H1 (cell line): ENCODE results near the gene CCDC12. TPM values are rescaled to one million over a fixed set of nuclear protein-coding genes. Genes with fewer than 3 reads are reported as not detected.

Experiments used
- CTCF ChIA-PET: fragments of 300-600 bp; sonication (Branson Sonifier 250); formaldehyde crosslinking; loops from one replicate; lab custom pipeline; 2021; ENCODE audit not compliant: partially characterized antibody; lab: Charles Lee
- POLR2A ChIA-PET: fragments of 300-600 bp; sonication (Branson Sonifier 250); formaldehyde crosslinking; loops from one replicate; lab custom pipeline; 2021; ENCODE audit warnings: inconsistent platforms; ENCODE audit not compliant: partially characterized antibody; lab: Charles Lee
- DNase-seq, 2 experiments: peaks; one replicate each; pipeline versions ENCODE4 v3.0.0 to v3.0.0-alpha.2; 2010 to 2022; ENCODE audit warnings: low spot score in 2 of 2, low read depth in 1 of 2, mixed read lengths in 1 of 2
- FAIRE-seq: peaks from 2 replicates; lab custom pipeline; 2011; peaks lifted over from hg19 to GRCh38; lab: Jason Lieb, UNC
- H2AFZ ChIP-seq: 2 replicates; pipeline ENCODE4 v1.8.1; 2012; ENCODE audit warnings: low read length, inconsistent platforms
- H2AK5ac ChIP-seq: 2 replicates; pipeline ENCODE4 v1.6.1; 2013; ENCODE audit warnings: low read depth, low read length
- H2BK120ac ChIP-seq: replicated peaks from 2 replicates; pipeline ENCODE3; 2013; ENCODE audit warnings: low read depth, low read length, inconsistent platforms
- H2BK12ac ChIP-seq: 2 replicates; pipeline ENCODE4 v1.6.1; 2013; ENCODE audit warnings: low read depth, low read length
- H2BK15ac ChIP-seq: 2 replicates; pipeline ENCODE4 v1.6.1; 2013; ENCODE audit warnings: low read length
- H2BK20ac ChIP-seq: 2 replicates; pipeline ENCODE4 v1.6.1; 2013; ENCODE audit warnings: low read length
- H2BK5ac ChIP-seq: 2 replicates; pipeline ENCODE4 v1.6.1; 2013; ENCODE audit warnings: low read depth, low read length
- H3K14ac ChIP-seq: 2 replicates; pipeline ENCODE4 v1.6.1; 2013; ENCODE audit warnings: inconsistent platforms; ENCODE audit not compliant: insufficient read length
- H3K18ac ChIP-seq: 2 replicates; pipeline ENCODE4 v1.6.1; 2013; ENCODE audit warnings: low read length; ENCODE audit errors: extremely low read depth
- H3K23ac ChIP-seq: 2 replicates; pipeline ENCODE4 v1.6.1; 2013; ENCODE audit warnings: inconsistent platforms; ENCODE audit not compliant: insufficient read length
- H3K23me2 ChIP-seq: 2 replicates; pipeline ENCODE4 v1.6.1; 2013; ENCODE audit warnings: low read depth, low read length
- H3K27ac ChIP-seq: 2 replicates; pipeline ENCODE4 v1.6.1; 2011; ENCODE audit warnings: low read depth, low read length, inconsistent platforms
- H3K27me3 ChIP-seq, 4 experiments: replicated peaks in 1 of 4; 1 replicate in 1 of 4; 2 replicates in 3 of 4; pipeline versions ENCODE4 v1.6.1 to v1.8.1; 2011 to 2013; ENCODE audit warnings: low read length in 3 of 4, mild to moderate bottlenecking in 3 of 4, inconsistent platforms in 2 of 4, mixed read lengths in 2 of 4, moderate library complexity in 1 of 4; ENCODE audit not compliant: control insufficient read depth in 3 of 4, insufficient read depth in 3 of 4; ENCODE audit errors: extremely low read depth in 1 of 4
- H3K36me3 ChIP-seq, 4 experiments: 2 replicates each; pipeline versions ENCODE4 v1.6.1 to v1.8.1; 2011 to 2013; ENCODE audit warnings: mild to moderate bottlenecking in 4 of 4, low read length in 3 of 4, moderate library complexity in 2 of 4, control low read depth in 1 of 4, inconsistent platforms in 1 of 4; ENCODE audit not compliant: insufficient read depth in 4 of 4, control insufficient read depth in 2 of 4
- H3K4ac ChIP-seq: replicated peaks from 2 replicates; pipeline ENCODE3; 2013; ENCODE audit warnings: low read length, low read depth, mixed read lengths, inconsistent platforms; ENCODE audit not compliant: insufficient read length
- H3K4me1 ChIP-seq, 4 experiments: replicated peaks in 1 of 4; 1 replicate in 1 of 4; 2 replicates in 3 of 4; pipeline versions ENCODE4 v1.6.1 to v1.8.1; 2011 to 2013; ENCODE audit warnings: low read length in 3 of 4, inconsistent platforms in 2 of 4, mixed read lengths in 1 of 4; ENCODE audit not compliant: insufficient read depth in 4 of 4, control insufficient read depth in 3 of 4
- H3K4me2 ChIP-seq, 2 experiments: 2 replicates each; pipeline versions ENCODE4 v1.6.1 to v1.8.1; 2011 to 2013; ENCODE audit warnings: low read depth in 2 of 2, low read length in 2 of 2, control low read depth in 1 of 2, inconsistent platforms in 1 of 2, mild to moderate bottlenecking in 1 of 2; ENCODE audit not compliant: insufficient read depth in 1 of 2
- H3K4me3 ChIP-seq, 4 experiments: fragments of 200-600, 300-600 bp in 1 of 4; sonication (generic), shearing (Covaris generic), sonication (Bioruptor Twin) in 1 of 4; 2 replicates each; pipeline versions ENCODE4 v1.5.1 to v1.8.1; 2011 to 2016; ENCODE audit warnings: low read length in 4 of 4, low read depth in 3 of 4, control low read depth in 2 of 4, inconsistent platforms in 2 of 4, mild to moderate bottlenecking in 2 of 4, mixed read lengths in 1 of 4, moderate library complexity in 1 of 4; ENCODE audit not compliant: insufficient read depth in 2 of 4; ENCODE audit errors: extremely low read depth in 1 of 4
- H3K56ac ChIP-seq: replicated peaks from 2 replicates; pipeline ENCODE3; 2013; ENCODE audit warnings: low read depth, mild to moderate bottlenecking, mixed read lengths, low read length, inconsistent platforms; ENCODE audit not compliant: insufficient read length
- H3K79me1 ChIP-seq: 2 replicates; pipeline ENCODE4 v1.6.1; 2013; ENCODE audit warnings: low read depth, low read length, control low read depth
- H3K79me2 ChIP-seq, 2 experiments: 2 replicates each; pipeline versions ENCODE4 v1.6.1 to v1.8.1; 2012 to 2013; ENCODE audit warnings: low read length in 2 of 2, mild to moderate bottlenecking in 2 of 2, inconsistent platforms in 1 of 2; ENCODE audit not compliant: insufficient read depth in 2 of 2, control insufficient read depth in 1 of 2
- H3K9ac ChIP-seq, 4 experiments: replicated peaks in 1 of 4; 1 replicate in 1 of 4; 2 replicates in 3 of 4; pipeline versions ENCODE4 v1.6.1 to v1.8.1; 2011 to 2013; ENCODE audit warnings: low read depth in 3 of 4, low read length in 3 of 4, control low read depth in 2 of 4, mild to moderate bottlenecking in 2 of 4, moderate library complexity in 2 of 4, inconsistent platforms in 1 of 4; ENCODE audit errors: extremely low read depth in 1 of 4
- H3K9me3 ChIP-seq, 2 experiments: 2 replicates each; pipeline versions ENCODE4 v1.6.1 to v1.8.1; 2012 to 2013; ENCODE audit warnings: mild to moderate bottlenecking in 2 of 2, moderate library complexity in 2 of 2, control low read depth in 1 of 2, inconsistent platforms in 1 of 2, low read depth in 1 of 2, low read length in 1 of 2, mixed read lengths in 1 of 2; ENCODE audit not compliant: insufficient read depth in 2 of 2
- H4K20me1 ChIP-seq, 2 experiments: replicated peaks in 1 of 2; 2 replicates each; pipeline versions ENCODE3 to v1.8.1; 2011 to 2013; ENCODE audit warnings: inconsistent platforms in 2 of 2, low read length in 2 of 2, mild to moderate bottlenecking in 1 of 2; ENCODE audit not compliant: insufficient read depth in 2 of 2, control insufficient read depth in 1 of 2
- H4K5ac ChIP-seq: 2 replicates; pipeline ENCODE4 v1.6.1; 2013; ENCODE audit warnings: low read length, low read depth, mixed read lengths, inconsistent platforms; ENCODE audit not compliant: insufficient read length
- H4K8ac ChIP-seq: 2 replicates; pipeline ENCODE4 v1.8.0; 2013; ENCODE audit warnings: mild to moderate bottlenecking, moderate library complexity, low read length, inconsistent platforms; ENCODE audit not compliant: insufficient read depth; ENCODE audit errors: extremely low read depth
- H4K91ac ChIP-seq: replicated peaks from 2 replicates; pipeline ENCODE3; 2013; ENCODE audit warnings: low read length, mixed read lengths, inconsistent platforms; ENCODE audit not compliant: insufficient read length
- BACH1 ChIP-seq: IDR thresholded peaks from 2 replicates; pipeline ENCODE4 v1.6.1; 2012; ENCODE audit warnings: low read length, improper control_type of control experiment
- BCL11A ChIP-seq, 2 experiments: IDR thresholded peaks; one replicate each; pipeline ENCODE4 v1.6.1; 2011; ENCODE audit warnings: low read depth in 2 of 2, low read length in 2 of 2, mild to moderate bottlenecking in 2 of 2
- BRCA1 ChIP-seq: IDR thresholded peaks from 2 replicates; pipeline ENCODE4 v1.6.1; 2012; ENCODE audit warnings: low read depth, low read length, improper control_type of control experiment
- CEBPB ChIP-seq: IDR thresholded peaks from 2 replicates; pipeline ENCODE4 v1.6.1; 2012; ENCODE audit warnings: low read depth, low read length
- EGR1 ChIP-seq: IDR thresholded peaks from 2 replicates; pipeline ENCODE4 v1.6.1; 2011; ENCODE audit warnings: low read depth, low read length, borderline replicate concordance
- FOSL1 ChIP-seq: IDR thresholded peaks from 2 replicates; pipeline ENCODE4 v1.6.1; 2011; ENCODE audit warnings: mild to moderate bottlenecking, low read depth, low read length, moderate library complexity; ENCODE audit not compliant: insufficient read depth
- GABPA ChIP-seq: IDR thresholded peaks from 2 replicates; pipeline ENCODE4 v1.6.1; 2011; ENCODE audit warnings: mild to moderate bottlenecking, low read length, moderate library complexity, borderline replicate concordance; ENCODE audit not compliant: insufficient read depth
- KDM5A ChIP-seq: fragments of 200-600 bp; IDR thresholded peaks from 2 replicates; pipeline ENCODE4 v1.7.1; 2012; ENCODE audit warnings: mild to moderate bottlenecking, low read length, inconsistent platforms, mixed read lengths
- MAFK ChIP-seq: IDR thresholded peaks from 2 replicates; pipeline ENCODE4 v1.6.1; 2012; ENCODE audit warnings: low read depth, mild to moderate bottlenecking, improper control_type of control experiment, low read length
- MAX ChIP-seq: IDR thresholded peaks from 2 replicates; pipeline ENCODE4 v1.6.1; 2012; ENCODE audit warnings: inconsistent platforms
- NANOG ChIP-seq: IDR thresholded peaks from 2 replicates; pipeline ENCODE4 v1.6.1; 2011; ENCODE audit warnings: low read length, low read depth, mild to moderate bottlenecking, inconsistent platforms; ENCODE audit not compliant: insufficient read depth, poor library complexity, severe bottlenecking
- NRF1 ChIP-seq: IDR thresholded peaks from 2 replicates; pipeline ENCODE4 v1.6.1; 2011; ENCODE audit warnings: mild to moderate bottlenecking, low read depth, low read length, improper control_type of control experiment
- SP1 ChIP-seq: IDR thresholded peaks from 2 replicates; pipeline ENCODE4 v1.6.1; 2011; ENCODE audit warnings: low read depth, low read length
- TCF12 ChIP-seq: IDR thresholded peaks from 2 replicates; pipeline ENCODE4 v1.6.1; 2011; ENCODE audit warnings: low read depth, mild to moderate bottlenecking, low read length
- ZNF274 ChIP-seq: IDR thresholded peaks from 2 replicates; pipeline ENCODE4 v1.7.0; 2012; ENCODE audit warnings: low read length, borderline replicate concordance; ENCODE audit errors: extremely low read depth
- WGBS, 2 experiments: shearing (Covaris generic) in 1 of 2; methylation state at CpG; one replicate each; pipeline versions ENCODE4 v1.1.6 to v1.1.7; 2013 to 2015; ENCODE audit warnings: low lambda C conversion rate in 2 of 2, mixed read lengths in 2 of 2, inconsistent platforms in 1 of 2, low coverage in 1 of 2, missing lambda C conversion rate in 1 of 2; ENCODE audit not compliant: insufficient replicate concordance in 2 of 2, insufficient coverage in 1 of 2, insufficient read length in 1 of 2; ENCODE audit errors: extremely low coverage in 1 of 2, missing lambda C conversion rate in 1 of 2; 5-methylcytosine and 5-hydroxymethylcytosine counted together
- polyA plus RNA-seq, 7 experiments: library from polyadenylated mRNA; depleted of rRNA in 3 of 7; stranded (reverse) in 5 of 7; unstranded in 2 of 7; fragments of >200 nt in 5 of 7; fragments of 200-250 nt in 2 of 7; gene quantifications; 1 replicate in 5 of 7; 2 replicates in 1 of 7; 4 replicates in 1 of 7; pipeline versions ENCODE4 v1.2.1 to v1.2.3, GENCODE V29; 2011 to 2013; ENCODE audit warnings: missing spikeins in 2 of 7, mixed read lengths in 2 of 7
- total RNA-seq: library from RNA; stranded (reverse); fragmentation: NEBNext Ultra II Directional; extraction: Animal tissue kit (Norgen Biotek cat#: 25700); gene quantifications from 2 replicates; pipeline ENCODE4 v1.2.1, GENCODE V29; 2021

Gene CCDC12
- total and polyA plus RNA-seq, 2 of the 8 experiments (the other 6 are each of a cell fraction or from before 2014, with no cell fraction given): 29.5 to 41.3 TPM

GRCh38 chr3:46890132-46890531 is 86.4 kb downstream of the CCDC12 start:
- FAIRE-seq (no peak), DNase-seq (no peak)
- Histone ChIP-seq H3K18ac (no peak overlapping the region), H4K8ac (no peak overlapping the region), H3K9ac (no peak overlapping the region), H3K9me3 (no peaks in the 10 kb centered on the region), H2AK5ac (no peak overlapping the region), H2BK120ac (no peak overlapping the region), H4K20me1 (peaks cover 0 to 5% of the 10 kb centered on the region in 2 experiments), H3K4me2 (no peak overlapping the region), H3K56ac (no peak overlapping the region), H3K4me3 (no peak overlapping the region), H3K36me3 (no peaks in the 10 kb centered on the region), H3K27ac (no peak overlapping the region), H3K79me2 (no peaks in the 10 kb centered on the region), H3K23ac (no peak overlapping the region), H2AFZ (no peak overlapping the region), H4K91ac (no peak overlapping the region), H3K4me1 (peaks cover 4 to 22% (median 17%) of the 10 kb centered on the region in 4 experiments), H3K14ac (no peak overlapping the region), H2BK12ac (no peak overlapping the region), H3K23me2 (peaks cover 4% of the 10 kb centered on the region; the same call in 1 of the 2 replicates), H3K27me3 (peaks cover 25 to 76% (median 62%) of the 10 kb centered on the region in 4 experiments), H2BK15ac (no peak overlapping the region), H2BK20ac (no peak overlapping the region), H3K4ac (no peak overlapping the region), H3K79me1 (no peaks in the 10 kb centered on the region), H2BK5ac (no peak overlapping the region), H4K5ac (no peak overlapping the region)
- POLR2A ChIA-PET: interaction anchor here (1.0 kb wide), 1 partner anchor 10 kb away, joined by 4 read pairs; no protein-coding TSS in a partner anchor
- 93% methylated on average over 1 of the region's 1 CpG; no CpG with 5 or more reads in 1 of the 2 experiments for whole genome bisulfite sequencing, 2 experiments
- CTCF ChIA-PET: interaction anchor here (0.5 to 13.3 kb wide), 13 partner anchors 8 to 614 kb away, joined by 3 to 91 read pairs (median 4); partner anchors contain the start of gene PTH1R
- TF ChIP-seq BRCA1: no peak
- no peak for TF ChIP-seq GABPA
- no peak for TF ChIP-seq KDM5A
- TF ChIP-seq CEBPB: no peak
- TF ChIP-seq MAX: no peak
- no peak for TF ChIP-seq NANOG
- no peak for TF ChIP-seq MAFK
- TF ChIP-seq BCL11A (IDR thresholded peaks at IDR 0.05; ENCODE audit: low read depth in 2 of 2, low read length in 2 of 2): no peak
- TF ChIP-seq ZNF274: no peak
- no peak for TF ChIP-seq SP1
- TF ChIP-seq NRF1: no peak
- no peak for TF ChIP-seq EGR1
- no peak for TF ChIP-seq BACH1
- no peak for TF ChIP-seq FOSL1
- no peak for TF ChIP-seq TCF12
